22Rv1 (cell line): Measurements from ENCODE around the gene NMU.

Experiments used
- CTCF ChIP-seq: fragments of 450-650 bp; IDR thresholded peaks from 2 replicates; pipeline ENCODE4 v1.5.1; 2017; ENCODE audit warnings: mild to moderate bottlenecking
- ZFX ChIP-seq: fragments of 450-650 bp; IDR thresholded peaks from 2 replicates; pipeline ENCODE4 v1.6.1; 2017; ENCODE audit warnings: antibody characterized with exemption, borderline replicate concordance

- TF ChIP-seq CTCF = no peak
- TF ChIP-seq ZFX = no peak
Measured at GRCh38 chr4:55574252-55574651, 61.8 kb downstream of the NMU start.
